Endothelial cell of umbilical vein (primary cell): Measurements from ENCODE around the gene KRT34.

ENCODE experiments used
- POLR2A ChIP-seq: IDR thresholded peaks from 2 replicates; pipeline ENCODE4 v1.6.1; 2012; ENCODE audit warnings: low read depth, mild to moderate bottlenecking, control low read depth, low read length
- TF ChIP-seq, protein P1 (sequence below), 2 donors: IDR thresholded peaks; 1 replicate in 1 of 2; 2 replicates in 1 of 2; pipeline ENCODE4 v1.5.1; 2011; ENCODE audit warnings: low read length in 2 of 2, mild to moderate bottlenecking in 2 of 2, moderate library complexity in 2 of 2, control low read depth in 1 of 2, inconsistent platforms in 1 of 2, low read depth in 1 of 2; ENCODE audit not compliant: insufficient read depth in 1 of 2; ENCODE audit errors: extremely low read depth in 1 of 2

DNA sequence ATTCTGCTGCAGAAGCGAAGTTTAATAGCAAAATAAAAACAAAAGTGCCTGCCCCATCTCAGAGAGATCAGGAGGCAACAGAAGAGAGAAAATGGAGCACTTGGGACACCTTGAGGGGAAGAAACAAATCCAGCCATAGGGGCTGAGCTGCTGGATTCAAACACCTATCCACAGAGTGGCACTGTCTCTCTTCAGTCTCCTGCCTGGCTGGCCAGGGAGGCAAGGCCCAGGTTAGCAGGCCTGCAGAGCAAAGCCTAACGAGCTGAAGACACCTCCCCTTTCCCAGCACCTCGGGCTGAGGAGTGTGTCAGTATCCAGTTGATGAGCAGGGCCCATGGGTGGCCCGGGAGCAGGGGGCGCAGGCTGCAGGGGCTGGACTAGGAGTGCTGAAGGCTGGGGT is 24.1 kb upstream of the KRT34 start:
- TF ChIP-seq, protein P1, sequence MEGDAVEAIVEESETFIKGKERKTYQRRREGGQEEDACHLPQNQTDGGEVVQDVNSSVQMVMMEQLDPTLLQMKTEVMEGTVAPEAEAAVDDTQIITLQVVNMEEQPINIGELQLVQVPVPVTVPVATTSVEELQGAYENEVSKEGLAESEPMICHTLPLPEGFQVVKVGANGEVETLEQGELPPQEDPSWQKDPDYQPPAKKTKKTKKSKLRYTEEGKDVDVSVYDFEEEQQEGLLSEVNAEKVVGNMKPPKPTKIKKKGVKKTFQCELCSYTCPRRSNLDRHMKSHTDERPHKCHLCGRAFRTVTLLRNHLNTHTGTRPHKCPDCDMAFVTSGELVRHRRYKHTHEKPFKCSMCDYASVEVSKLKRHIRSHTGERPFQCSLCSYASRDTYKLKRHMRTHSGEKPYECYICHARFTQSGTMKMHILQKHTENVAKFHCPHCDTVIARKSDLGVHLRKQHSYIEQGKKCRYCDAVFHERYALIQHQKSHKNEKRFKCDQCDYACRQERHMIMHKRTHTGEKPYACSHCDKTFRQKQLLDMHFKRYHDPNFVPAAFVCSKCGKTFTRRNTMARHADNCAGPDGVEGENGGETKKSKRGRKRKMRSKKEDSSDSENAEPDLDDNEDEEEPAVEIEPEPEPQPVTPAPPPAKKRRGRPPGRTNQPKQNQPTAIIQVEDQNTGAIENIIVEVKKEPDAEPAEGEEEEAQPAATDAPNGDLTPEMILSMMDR (IDR thresholded peaks at IDR 0.05; ENCODE audit: extremely low read depth in 1 of 2, insufficient read depth in 1 of 2, low read depth in 1 of 2, low read length in 2 of 2) = no peak
- no peak for TF ChIP-seq POLR2A
